Measurements from ENCODE around the gene TMEM205. TPM values are rescaled to one million over a fixed set of nuclear protein-coding genes. Genes with fewer than 3 reads are reported as not detected.

TMEM205 gene
- total RNA-seq, 2 experiments from 2014 or later, result 26.0 to 29.3 TPM

- ChIA-PET CTCF (interaction anchor here (1.0 to 4.5 kb wide), 4 partner anchors 8 to 107 kb away, joined by 3 to 19 read pairs (median 8); partner anchors contain the start of genes EPOR, ODAD3 and PRKCSH), POLR2A (interaction anchor here (0.6 to 1.5 kb wide), 12 partner anchors 8 to 1307 kb away, joined by 3 to 11 read pairs (median 4); partner anchors contain the start of genes CCDC159, TMEM205 and ZNF44)
Measured at GRCh38 chr19:11375143-11375948, 29.3 kb upstream of the TMEM205 start.

GRCh38 chr19:11374433-11375142, 28.5 kb upstream of the TMEM205 start, which contains the start of gene SWSAP1:
SWSAP1 (plus strand) TSS chr19:11374666; CDS start chr19:11374681, 15 bp downstream.
- ChIA-PET CTCF (interaction anchor here (1.0 to 4.5 kb wide), 4 partner anchors 9 to 108 kb away, joined by 3 to 19 read pairs (median 8); partner anchors contain the start of genes EPOR, ODAD3 and PRKCSH), POLR2A (interaction anchor here (0.6 to 1.5 kb wide), 11 partner anchors 8 to 1307 kb away, joined by 3 to 8 read pairs (median 3); partner anchors contain the start of genes CCDC159, TMEM205 and ZNF44)

- POLR2A ChIA-PET, result interaction anchor here (0.6 to 1.5 kb wide), 3 partner anchors 9 to 160 kb away, joined by 5 to 8 read pairs (median 5); partner anchors contain the start of genes CCDC159 and TMEM205
- CTCF ChIA-PET, result interaction anchor here (1.0 to 4.5 kb wide), 3 partner anchors 9 to 109 kb away, joined by 3 to 19 read pairs (median 11); partner anchors contain the start of gene EPOR
Measured at GRCh38 chr19:11373885-11374432, 27.9 kb upstream of the TMEM205 start.

DNA sequence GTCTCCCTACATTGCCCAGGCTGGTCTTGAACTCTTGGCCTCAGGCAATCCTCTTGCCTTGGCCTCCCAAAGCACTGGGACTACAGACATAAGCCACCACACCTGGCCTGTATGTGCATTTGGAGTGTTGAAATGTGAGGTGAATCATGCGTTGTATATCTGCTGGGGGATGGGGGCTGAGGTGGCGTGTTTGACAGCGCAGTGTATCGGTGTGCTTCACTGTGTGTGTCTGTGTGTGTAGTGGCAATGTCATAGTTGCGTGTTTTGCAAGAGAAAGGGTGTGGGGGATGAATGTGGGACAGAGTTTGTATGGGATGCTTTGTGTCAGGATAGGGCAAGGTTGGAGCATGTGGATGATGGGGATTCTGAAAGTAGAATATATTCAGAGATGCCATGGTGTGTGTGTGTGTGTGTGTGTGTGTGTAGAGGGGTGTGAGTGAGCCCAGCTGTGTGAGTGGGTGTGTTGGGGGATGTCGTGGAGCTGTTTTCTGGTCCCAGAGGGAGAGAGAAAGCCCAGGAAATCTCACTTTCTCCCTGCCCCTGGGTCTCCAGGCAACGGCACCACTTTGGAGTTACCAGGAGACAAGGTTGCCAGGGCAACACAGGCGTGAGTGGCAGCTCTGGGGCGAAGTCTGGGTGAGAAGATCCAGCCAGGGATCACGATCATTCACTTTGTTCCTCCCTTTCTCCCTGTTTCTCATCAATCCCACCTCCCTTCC, 27.3 kb upstream of the TMEM205 start:
- ChIA-PET CTCF (interaction anchor here (2.6 to 4.5 kb wide), 2 partner anchors 10 to 109 kb away, joined by 11 to 19 read pairs; partner anchors contain the start of gene EPOR), POLR2A (interaction anchor here (0.7 kb wide), 1 partner anchor 110 kb away, joined by 3 read pairs; no protein-coding TSS in a partner anchor)

- ChIA-PET POLR2A (no interaction called here), CTCF (interaction anchor here (0.8 to 1.4 kb wide), 3 partner anchors 10 to 112 kb away, joined by 3 to 4 read pairs (median 3); no protein-coding TSS in a partner anchor)
Measured at GRCh38 chr19:11370744-11371143, 24.7 kb upstream of the TMEM205 start.

GRCh38 chr19:11367528-11367927, 21.5 kb upstream of the TMEM205 start:
- ChIA-PET POLR2A (no interaction called here), CTCF (interaction anchor here (0.7 kb wide), 1 partner anchor 20 kb away, joined by 3 read pairs; no protein-coding TSS in a partner anchor)

GRCh38 chr19:11365557-11366117, 19.6 kb upstream of the TMEM205 start:
- ChIA-PET POLR2A (no interaction called here), CTCF (no interaction called here)

GRCh38 chr19:11364935-11365334, 18.9 kb upstream of the TMEM205 start:
- CTCF ChIA-PET, result interaction anchor here (0.6 kb wide), 1 partner anchor 32 kb away, joined by 3 read pairs; no protein-coding TSS in a partner anchor
- POLR2A ChIA-PET, result no interaction called here

DNA sequence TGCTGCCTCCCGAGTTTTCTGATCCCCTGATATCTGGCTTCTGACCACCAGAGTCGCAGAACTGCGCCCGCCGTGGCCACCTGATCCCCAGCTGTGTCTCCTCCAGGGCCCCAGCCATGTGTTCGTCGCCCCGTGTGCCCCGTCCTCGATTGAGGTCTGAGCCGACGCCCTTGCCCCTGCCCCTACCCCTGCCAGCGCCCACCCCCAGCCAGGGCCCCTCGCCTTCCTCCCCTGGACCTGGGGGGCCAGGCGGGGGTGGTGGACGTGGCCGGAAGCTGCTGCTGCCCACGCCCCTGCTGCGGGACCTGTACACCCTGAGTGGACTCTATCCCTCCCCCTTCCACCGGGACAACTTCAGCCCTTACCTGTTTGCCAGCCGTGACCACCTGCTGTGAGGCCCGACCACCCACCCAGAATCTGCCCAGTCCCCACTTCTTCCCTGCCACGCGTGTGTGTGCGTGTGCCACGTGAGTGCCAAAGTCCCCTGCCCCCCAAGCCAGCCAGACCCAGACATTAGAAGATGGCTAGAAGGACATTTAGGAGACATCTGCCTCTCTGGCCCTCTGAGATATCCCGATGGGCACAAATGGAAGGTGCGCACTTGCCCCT, 18.3 kb upstream of the TMEM205 start:
- POLR2A ChIA-PET, result no interaction called here
- CTCF ChIA-PET, result interaction anchor here (0.6 kb wide), 1 partner anchor 31 kb away, joined by 3 read pairs; no protein-coding TSS in a partner anchor

DNA sequence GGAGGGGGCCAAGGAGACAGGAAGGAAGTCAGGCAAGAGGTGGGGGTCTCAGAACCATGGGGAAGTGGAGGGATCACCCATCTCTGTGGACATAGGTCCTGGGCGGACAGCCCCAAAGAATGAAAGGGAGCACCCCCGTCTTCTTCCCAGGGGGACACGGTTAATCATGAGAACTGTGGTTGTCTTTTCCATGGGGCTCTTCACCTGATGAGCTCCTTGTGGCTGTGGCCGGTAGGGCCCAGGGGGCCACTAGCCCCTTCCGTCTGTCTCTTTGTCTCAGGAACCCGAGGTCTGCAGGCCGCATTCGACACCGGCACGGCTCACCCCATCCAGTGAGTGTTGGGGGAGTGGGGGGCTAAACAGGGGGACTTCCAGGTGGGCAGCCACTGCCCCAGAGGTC, 17.8 kb upstream of the TMEM205 start:
- CTCF ChIA-PET, result no interaction called here
- POLR2A ChIA-PET, result no interaction called here

DNA sequence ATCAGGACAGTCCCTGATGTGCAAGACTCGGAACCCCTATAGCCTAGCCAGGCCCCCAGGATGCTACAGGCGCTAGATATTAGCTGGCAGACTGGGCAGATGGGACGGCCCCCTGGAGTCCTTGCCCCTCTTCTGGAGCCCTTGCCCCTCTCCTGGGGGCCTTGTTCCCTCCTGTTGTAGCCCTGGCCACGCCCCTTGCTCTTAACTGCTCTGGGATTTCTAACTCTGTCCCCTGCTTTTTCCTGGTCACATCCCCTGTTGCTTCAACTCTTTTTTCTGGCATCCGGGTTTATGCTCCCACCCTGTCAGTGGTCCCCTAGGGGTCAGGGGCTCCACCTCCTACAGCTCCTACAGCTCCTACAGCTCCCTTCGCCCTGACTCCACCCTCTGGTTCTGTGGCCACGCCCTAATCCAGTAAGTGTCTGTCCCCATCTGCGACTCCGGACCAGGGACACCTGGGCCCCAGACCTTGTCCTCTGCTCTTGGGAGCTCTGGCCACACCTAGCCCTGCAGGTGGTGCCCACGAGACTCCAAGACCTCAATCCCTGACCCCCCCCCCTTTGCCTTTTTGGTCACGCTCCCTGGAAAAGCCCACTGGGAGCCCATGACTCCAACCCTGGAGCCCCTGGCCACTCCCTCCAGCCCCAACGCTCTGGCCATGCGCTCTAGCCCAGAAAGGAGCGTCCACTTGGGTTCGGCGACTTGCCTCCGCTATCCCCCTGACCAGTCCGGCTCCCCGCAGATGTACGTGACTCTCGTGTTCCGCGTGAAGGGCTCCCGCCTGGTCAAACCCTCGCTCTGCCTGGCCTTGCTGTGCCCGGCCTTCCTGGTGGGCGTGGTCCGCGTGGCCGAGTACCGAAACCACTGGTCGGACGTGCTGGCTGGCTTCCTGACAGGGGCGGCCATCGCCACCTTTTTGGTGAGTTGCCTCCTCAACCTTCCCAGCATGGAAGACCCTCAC, 16.0 kb upstream of the TMEM205 start:
- ChIA-PET CTCF (interaction anchor here (1.7 kb wide), 1 partner anchor 72 kb away, joined by 4 read pairs; the partner anchor contains the start of gene ODAD3), POLR2A (no interaction called here)

GRCh38 chr19:11361037-11361770, 15.1 kb upstream of the TMEM205 start:
- ChIA-PET CTCF (interaction anchor here (1.7 kb wide), 1 partner anchor 73 kb away, joined by 4 read pairs; the partner anchor contains the start of gene ODAD3), POLR2A (no interaction called here)

- ChIA-PET POLR2A (no interaction called here), CTCF (no interaction called here)
Measured at GRCh38 chr19:11359421-11359820, 13.4 kb upstream of the TMEM205 start.

DNA sequence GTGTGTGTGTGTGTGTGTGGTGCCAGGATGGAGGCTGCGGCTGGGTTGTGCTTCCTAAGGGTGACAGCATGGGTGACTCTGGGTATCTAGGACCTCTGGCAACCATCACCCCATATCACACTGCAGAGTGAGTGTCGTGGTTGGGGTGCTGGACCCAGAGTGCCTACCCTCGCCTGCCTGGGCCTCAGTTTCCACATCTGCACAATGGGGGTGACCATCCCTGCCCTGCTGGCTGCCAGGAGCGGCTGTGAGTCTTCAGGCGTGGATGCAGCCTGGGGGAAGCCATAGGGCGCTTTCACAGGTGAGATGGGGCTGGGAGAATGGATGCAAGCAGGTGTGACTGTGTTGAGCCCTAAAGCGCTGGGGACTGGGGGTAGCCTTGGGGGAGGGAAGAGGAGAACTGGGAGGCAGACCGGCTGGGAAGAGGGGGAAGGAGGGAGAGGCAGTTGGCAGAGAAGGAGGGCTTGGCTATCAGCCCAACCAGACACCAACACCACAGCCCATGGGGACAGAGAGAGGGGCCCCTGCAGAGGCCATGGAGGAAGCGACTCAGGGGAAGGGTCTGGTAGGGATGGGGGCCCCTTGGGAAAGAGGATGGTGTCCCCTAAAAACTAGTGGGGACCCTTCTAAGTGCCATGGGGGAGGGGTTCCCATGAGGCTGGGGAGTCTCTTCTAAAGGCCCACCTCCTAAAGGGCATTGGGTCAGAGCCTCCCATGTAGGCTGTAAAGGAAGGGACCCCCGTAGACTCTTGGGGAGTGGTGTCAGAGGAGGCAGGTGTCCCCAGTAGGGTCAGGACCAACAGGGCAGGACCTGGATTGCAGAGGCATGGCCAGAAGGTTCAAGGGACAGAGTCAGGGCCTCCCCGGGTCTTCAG, 10.8 kb upstream of the TMEM205 start:
- CTCF ChIA-PET, result no interaction called here
- POLR2A ChIA-PET, result no interaction called here

DNA sequence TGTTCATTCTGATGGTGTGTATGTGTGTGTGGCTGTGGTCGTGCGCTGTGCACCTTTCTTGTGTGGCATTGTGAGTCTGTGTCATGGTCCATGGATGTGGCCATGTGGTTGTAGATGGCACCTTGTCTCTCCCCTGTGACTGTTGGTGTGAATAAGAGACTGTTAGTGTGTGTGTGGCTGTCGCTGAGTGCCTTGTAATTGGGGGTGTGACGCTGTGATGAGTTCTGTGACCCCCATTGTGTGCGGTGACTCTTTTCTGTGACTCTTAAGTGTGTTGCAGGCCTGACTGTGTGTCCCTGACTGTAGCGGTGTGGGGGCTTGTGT, 10.0 kb upstream of the TMEM205 start:
- ChIA-PET POLR2A (no interaction called here), CTCF (no interaction called here)
